Stomach (tissue), 4 donors: ENCODE results near the gene MRPL45.

ENCODE experiments used
- CTCF ChIP-seq, 7 experiments: fragments of 450-650 bp in 4 of 7; fragments of 200-600 bp in 3 of 7; sonication (generic) in 3 of 7; IDR thresholded peaks; one replicate each; pipeline ENCODE4 v1.5.1; 2016 to 2019; ENCODE audit warnings: antibody characterized with exemption in 7 of 7, control low read depth in 2 of 7, mild to moderate bottlenecking in 1 of 7
- EP300 ChIP-seq: sonication (generic); formaldehyde crosslinking; IDR thresholded peaks from one replicate; pipeline ENCODE4 v1.6.1; 2017; ENCODE audit warnings: antibody characterized with exemption
- POLR2A ChIP-seq, 4 donors: fragments of 450-650 bp; IDR thresholded peaks; one replicate each; pipeline ENCODE4 v1.6.1; 2016; ENCODE audit warnings: antibody characterized with exemption in 4 of 4, control low read depth in 2 of 4, mild to moderate bottlenecking in 1 of 4, moderate library complexity in 1 of 4
- POLR2AphosphoS5 ChIP-seq, 3 donors: sonication (generic); formaldehyde crosslinking; IDR thresholded peaks; one replicate each; pipeline ENCODE4 v1.6.1; 2016; ENCODE audit warnings: antibody characterized with exemption in 3 of 3

- TF ChIP-seq POLR2A (IDR thresholded peaks at IDR 0.05) (no peak), EP300 (no peak), CTCF (IDR thresholded peaks at IDR 0.05) (no peak), POLR2AphosphoS5 (IDR thresholded peaks at IDR 0.05) (peak; percentile 39 to 88 (median 80))
Measured at GRCh38 chr17:38351412-38352222, 54.6 kb downstream of the MRPL45 start, which contains the start of gene SOCS7.
